HG02852 (cell line): ENCODE data around the gene CCAR1.
"Not testable (repeated sequence)": the region's sequence is repeated elsewhere in the genome, so short reads cannot be mapped to it uniquely, and the experiment has no call there.

Experiments
- ATAC-seq: cut with Tn5 transposase; IDR thresholded peaks from one replicate; pipeline ENCODE4 v1.9.1; 2021; ENCODE audit warnings: mild to moderate bottlenecking, moderate library complexity; ENCODE audit not compliant: unreplicated experiment

CCAR1 gene

GRCh38 chr10:68720793-68721672 is at the start of gene CCAR1:
Gene CCAR1 (plus strand): TSS chr10:68721239. CDS start chr10:68722505, 1,266 bp downstream.
- peak; percentile 99 for ATAC-seq

- peak; percentile 66 for ATAC-seq
Measured at GRCh38 chr10:68684413-68684812, 36.6 kb upstream of the CCAR1 start.

GRCh38 chr10:68696018-68696417 is 25.0 kb upstream of the CCAR1 start:
- ATAC-seq: no peak

GRCh38 chr10:68697106-68697505 is 23.9 kb upstream of the CCAR1 start:
- ATAC-seq: no peak

- no peak for ATAC-seq
Measured at GRCh38 chr10:68700197-68700596, 20.8 kb upstream of the CCAR1 start.

- ATAC-seq: no peak
Measured at GRCh38 chr10:68705548-68705947, 15.5 kb upstream of the CCAR1 start.

GRCh38 chr10:68708987-68709386 is 12.1 kb upstream of the CCAR1 start:
- ATAC-seq: not testable (repeated sequence)

- ATAC-seq: not testable (repeated sequence)
Measured at GRCh38 chr10:68713065-68713464, 8.0 kb upstream of the CCAR1 start.

- no peak for ATAC-seq
Measured at GRCh38 chr10:68717435-68717834, 3.6 kb upstream of the CCAR1 start.

GRCh38 chr10:68721673-68722335 is 765 bp downstream of the CCAR1 start:
- peak; percentile 20 for ATAC-seq

GRCh38 chr10:68725016-68725415 is 4.0 kb downstream of the CCAR1 start:
- no peak for ATAC-seq

- ATAC-seq: no peak
Measured at GRCh38 chr10:68727146-68727545, 6.1 kb downstream of the CCAR1 start.

- no peak for ATAC-seq
Measured at GRCh38 chr10:68732651-68733050, 11.6 kb downstream of the CCAR1 start.

GRCh38 chr10:68734349-68734748 is 13.3 kb downstream of the CCAR1 start:
- ATAC-seq: no peak

GRCh38 chr10:68735119-68735518 is 14.1 kb downstream of the CCAR1 start:
- no peak for ATAC-seq

- ATAC-seq: not testable (repeated sequence)
Measured at GRCh38 chr10:68735739-68736138, 14.7 kb downstream of the CCAR1 start.

- not testable (repeated sequence) for ATAC-seq
Measured at GRCh38 chr10:68740676-68741075, 19.6 kb downstream of the CCAR1 start.

- no peak for ATAC-seq
Measured at GRCh38 chr10:68742397-68742796, 21.4 kb downstream of the CCAR1 start.

GRCh38 chr10:68752711-68753350 is 31.8 kb downstream of the CCAR1 start:
- ATAC-seq: no peak

GRCh38 chr10:68756246-68756645 is 35.2 kb downstream of the CCAR1 start:
- no peak for ATAC-seq

GRCh38 chr10:68756766-68757165 is 35.7 kb downstream of the CCAR1 start:
- ATAC-seq: no peak
